Measurements from ENCODE around the gene NMT1.

DNA sequence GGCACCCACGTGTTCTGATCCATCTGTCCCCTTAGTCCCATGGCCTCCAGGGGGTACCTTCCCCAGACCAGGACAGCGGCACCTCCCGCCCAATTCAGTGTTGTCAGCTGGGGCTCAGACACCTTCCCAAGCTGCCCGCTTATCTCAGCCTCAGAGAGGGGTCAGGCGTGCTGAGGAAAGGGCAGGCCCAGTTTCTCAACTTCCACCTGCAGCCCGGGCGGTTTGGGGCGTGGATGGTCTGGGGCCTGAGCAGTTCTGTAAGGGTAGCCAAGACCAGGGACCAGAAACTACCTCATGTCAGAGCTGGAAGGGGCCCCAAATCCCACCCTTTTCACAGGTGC is 66.1 kb downstream of the NMT1 start:
- TF ChIP-seq, protein P1, sequence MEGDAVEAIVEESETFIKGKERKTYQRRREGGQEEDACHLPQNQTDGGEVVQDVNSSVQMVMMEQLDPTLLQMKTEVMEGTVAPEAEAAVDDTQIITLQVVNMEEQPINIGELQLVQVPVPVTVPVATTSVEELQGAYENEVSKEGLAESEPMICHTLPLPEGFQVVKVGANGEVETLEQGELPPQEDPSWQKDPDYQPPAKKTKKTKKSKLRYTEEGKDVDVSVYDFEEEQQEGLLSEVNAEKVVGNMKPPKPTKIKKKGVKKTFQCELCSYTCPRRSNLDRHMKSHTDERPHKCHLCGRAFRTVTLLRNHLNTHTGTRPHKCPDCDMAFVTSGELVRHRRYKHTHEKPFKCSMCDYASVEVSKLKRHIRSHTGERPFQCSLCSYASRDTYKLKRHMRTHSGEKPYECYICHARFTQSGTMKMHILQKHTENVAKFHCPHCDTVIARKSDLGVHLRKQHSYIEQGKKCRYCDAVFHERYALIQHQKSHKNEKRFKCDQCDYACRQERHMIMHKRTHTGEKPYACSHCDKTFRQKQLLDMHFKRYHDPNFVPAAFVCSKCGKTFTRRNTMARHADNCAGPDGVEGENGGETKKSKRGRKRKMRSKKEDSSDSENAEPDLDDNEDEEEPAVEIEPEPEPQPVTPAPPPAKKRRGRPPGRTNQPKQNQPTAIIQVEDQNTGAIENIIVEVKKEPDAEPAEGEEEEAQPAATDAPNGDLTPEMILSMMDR (IDR thresholded peaks at IDR 0.05; ENCODE audit: borderline replicate concordance, extremely low read depth, low read length, poor library complexity, severe bottlenecking), result no peak
- TF ChIP-seq EZH2 (IDR thresholded peaks at IDR 0.05; ENCODE audit: borderline replicate concordance, low read depth, low read length, severe bottlenecking), result no peak
